A549 treated with CORT108297 at 1 μM for 4 hours (cell line): ENCODE results near the gene HNRNPUL1. TPM values are rescaled to one million over a fixed set of nuclear protein-coding genes. Genes with fewer than 3 reads are reported as not detected.

Experiments used
- total RNA-seq: library from RNA; stranded (reverse); fragments of 200-300 nt; extraction: Qiagen RNA extraction; gene quantifications from 5 replicates; pipeline ENCODE4 v1.2.3, GENCODE V29; 2022

The HNRNPUL1 gene
- 284 to 314 TPM (median 312 TPM) in 5 replicates for total RNA-seq

GRCh38 chr19:41263850-41264580, at the start of gene HNRNPUL1:
Gene HNRNPUL1, plus strand, starts transcription at chr19:41264372. Its CDS starts 132 bp downstream, at chr19:41264504.

GRCh38 chr19:41218615-41219507, 45.3 kb upstream of the HNRNPUL1 start, which contains the start of gene AXL:
Gene AXL, plus strand, starts transcription at chr19:41219223. Its CDS starts 170 bp downstream, at chr19:41219393.

DNA sequence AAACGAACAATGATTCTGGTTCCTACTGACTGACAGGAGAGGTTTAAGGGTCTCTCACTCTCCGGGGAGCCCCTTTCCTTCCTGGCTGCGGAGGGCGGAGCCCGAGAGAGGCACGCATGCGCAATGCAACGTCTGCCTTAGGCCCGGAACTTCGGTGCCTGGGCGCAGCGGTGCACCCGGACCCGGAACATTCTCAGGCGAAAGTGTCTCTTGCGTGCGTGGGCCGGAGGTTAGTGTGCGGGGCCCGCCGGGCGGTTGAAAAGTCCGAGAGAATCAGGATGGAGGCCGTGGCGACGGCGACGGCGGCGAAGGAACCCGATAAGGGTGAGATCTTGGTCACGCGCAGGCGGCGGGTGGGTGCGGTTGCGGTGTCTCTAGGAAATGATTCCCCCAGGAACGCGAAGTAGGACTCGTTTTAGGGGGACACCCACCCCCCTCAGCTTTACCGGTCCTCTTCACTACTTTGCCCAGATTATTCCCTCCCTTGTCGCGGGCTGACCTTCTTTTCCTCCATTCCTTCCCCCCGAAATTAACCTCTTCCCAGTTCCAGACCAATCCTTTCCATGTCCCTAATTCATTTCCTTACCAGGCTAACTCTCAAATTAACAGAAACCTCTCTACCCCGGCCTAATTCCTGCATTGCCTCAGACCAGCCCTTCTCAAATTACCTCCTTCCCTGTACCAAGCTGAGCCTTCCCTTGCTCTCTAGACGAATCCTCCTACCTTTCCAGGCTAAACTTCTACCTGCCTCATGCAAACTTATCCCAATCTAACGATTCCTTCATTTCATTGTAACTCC, 46.1 kb downstream of the HNRNPUL1 start, which contains the start of gene CCDC97:
Gene CCDC97 (plus strand): TSS at position 140 of the 799 bp plus-strand sequence. CDS start 139 bp downstream, at position 279.

DNA sequence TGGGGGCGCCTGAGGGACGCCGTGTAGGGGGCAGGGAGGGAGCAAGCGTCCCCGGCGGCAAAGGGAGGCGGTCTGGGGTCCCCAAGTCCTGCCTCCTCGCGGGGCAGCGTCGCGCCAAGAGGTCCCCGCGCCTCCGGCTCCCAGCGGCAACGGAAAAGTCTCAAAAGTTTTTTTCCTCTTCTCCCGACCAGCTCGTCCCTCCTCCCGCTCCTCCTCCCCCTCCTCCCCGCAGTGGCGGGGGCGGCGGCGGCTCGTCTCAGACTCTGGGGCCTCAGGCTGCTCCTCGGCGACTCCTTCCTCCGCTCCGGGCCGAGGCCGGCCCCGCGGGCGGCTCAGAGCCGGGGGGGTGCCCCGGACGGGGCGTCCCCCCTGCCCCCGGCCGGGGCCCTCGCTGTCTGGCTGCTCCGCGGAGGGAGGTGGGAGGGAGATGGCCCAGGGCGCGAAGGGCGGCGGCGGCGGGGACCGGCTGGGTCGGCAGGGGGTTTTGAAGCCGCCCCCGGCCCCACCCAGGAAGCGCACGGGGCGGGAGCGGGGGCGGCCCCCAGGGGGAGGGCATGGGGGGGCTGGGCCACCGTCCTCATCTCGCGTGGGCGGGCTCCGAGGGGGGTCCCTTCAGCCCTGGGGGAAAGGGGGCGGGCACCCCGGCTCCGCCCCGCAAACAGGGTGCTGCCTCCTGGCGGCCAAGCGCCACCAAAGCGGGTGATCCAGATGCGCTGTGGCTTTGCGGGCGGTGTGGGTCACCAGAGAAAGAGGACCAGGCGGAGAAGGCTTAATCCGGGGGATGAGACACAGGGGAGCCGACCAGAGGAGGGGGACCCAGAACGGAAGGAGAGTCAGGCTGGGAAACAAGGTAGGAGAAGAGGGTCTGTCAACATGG, 89.5 kb downstream of the HNRNPUL1 start, which contains the start of gene TGFB1:
Gene TGFB1 (minus strand): TSS at position 457 of the 877 bp plus-strand sequence. CDS start 878 bp downstream, outside the sequence.

Other genes with a start within 250 kb of the HNRNPUL1 start
- gene CYP2A13, start 175.9 kb upstream of the HNRNPUL1 start, total RNA-seq, result not detected in 5 replicates
- not detected in 5 replicates for gene CYP2F1, start 149.9 kb upstream of the HNRNPUL1 start, total RNA-seq
- 21.2 to 28.5 TPM (median 26.9 TPM) in 5 replicates for gene CYP2S1, start 71.2 kb upstream of the HNRNPUL1 start, total RNA-seq
- 127 to 146 TPM (median 136 TPM) in 5 replicates for gene AXL, start 45.1 kb upstream of the HNRNPUL1 start, total RNA-seq
- gene CCDC97, start 45.8 kb downstream of the HNRNPUL1 start, total RNA-seq, result 34.0 to 47.5 TPM (median 42.6 TPM) in 5 replicates
- gene TGFB1, start 89.5 kb downstream of the HNRNPUL1 start, total RNA-seq, result 126 to 159 TPM (median 154 TPM) in 5 replicates
- 25.1 to 33.2 TPM (median 32.2 TPM) in 5 replicates for gene B9D2, start 99.8 kb downstream of the HNRNPUL1 start, total RNA-seq
- gene TMEM91, start 112.2 kb downstream of the HNRNPUL1 start, total RNA-seq, result 3.2 to 4.6 TPM (median 4.2 TPM) in 5 replicates
- gene EXOSC5, start 133.0 kb downstream of the HNRNPUL1 start, total RNA-seq, result 75.7 to 110 TPM (median 102 TPM) in 5 replicates
- 38.6 to 50.6 TPM (median 45.6 TPM) in 5 replicates for gene BCKDHA, start 133.4 kb downstream of the HNRNPUL1 start, total RNA-seq
- gene B3GNT8, start 163.0 kb downstream of the HNRNPUL1 start, total RNA-seq, result 0.05 to 0.21 TPM (median 0.10 TPM) in 4 of 5 replicates, not detected in the other
- 104 to 118 TPM (median 106 TPM) in 5 replicates for gene DMAC2, start 175.5 kb downstream of the HNRNPUL1 start, total RNA-seq
- gene ERICH4, start 178.8 kb downstream of the HNRNPUL1 start, total RNA-seq, result 0.09 TPM in 1 of 5 replicates, not detected in the others